ENCODE results near the gene FBN1.

GRCh38 chr15:48677821-48678220 lies 32.3 kb upstream of the FBN1 start:
- no peak for TF ChIP-seq CTCF (IDR thresholded peaks at IDR 0.05)
- TF ChIP-seq EZH2phosphoT487 (IDR thresholded peaks at IDR 0.05), result no peak

Data from neural progenitor cell (in vitro differentiated cells).